HepG2 (cell line): ENCODE measurements around the gene ANP32B. TPM values are rescaled to one million over a fixed set of nuclear protein-coding genes. Genes with fewer than 3 reads are reported as not detected.

Source experiments
- CBX5 ChIP-seq: sonication (generic); formaldehyde crosslinking; IDR thresholded peaks from 2 replicates; pipeline ENCODE4 v1.4.0; 2020; ENCODE audit warnings: missing genetic modification reagents, borderline replicate concordance
- EEA1 ChIP-seq: sonication (generic); formaldehyde crosslinking; IDR thresholded peaks from 2 replicates; pipeline ENCODE4 v1.5.1; 2020; ENCODE audit warnings: mild to moderate bottlenecking, missing genetic modification reagents, borderline replicate concordance
- ELF1 ChIP-seq: sonication (generic); formaldehyde crosslinking; IDR thresholded peaks from 2 replicates; pipeline ENCODE4 v1.4.0; 2020; ENCODE audit warnings: missing genetic modification reagents
- HOXA3 ChIP-seq: sonication (generic); formaldehyde crosslinking; IDR thresholded peaks from 2 replicates; pipeline ENCODE4 v1.5.0; 2020; ENCODE audit warnings: missing genetic modification reagents
- PHF21A ChIP-seq: sonication (generic); formaldehyde crosslinking; IDR thresholded peaks from 2 replicates; pipeline ENCODE4 v1.5.0; 2020; ENCODE audit warnings: mild to moderate bottlenecking, missing genetic modification reagents
- REL ChIP-seq: sonication (generic); formaldehyde crosslinking; conservative IDR thresholded peaks from 2 replicates; pipeline ENCODE4 v1.8.0; 2022; ENCODE audit warnings: mild to moderate bottlenecking, missing genetic modification reagents, moderate library complexity
- ZBTB21 ChIP-seq: sonication (generic); formaldehyde crosslinking; IDR thresholded peaks from 2 replicates; pipeline ENCODE4 v1.4.0; 2020; ENCODE audit warnings: missing genetic modification reagents
- ZNF3 ChIP-seq: IDR thresholded peaks from 2 replicates; pipeline ENCODE4 v1.7.0; 2017; ENCODE audit warnings: inconsistent platforms
- ZNF337 ChIP-seq: sonication (generic); formaldehyde crosslinking; IDR thresholded peaks from 2 replicates; pipeline ENCODE4 v1.5.1; 2020; ENCODE audit warnings: missing genetic modification reagents, low read depth, mild to moderate bottlenecking, borderline replicate concordance
- ZNF501 ChIP-seq: sonication (generic); formaldehyde crosslinking; IDR thresholded peaks from 2 replicates; pipeline ENCODE4 v1.5.1; 2020; ENCODE audit warnings: mild to moderate bottlenecking, moderate library complexity, missing genetic modification reagents
- ZNF562 ChIP-seq: sonication (generic); formaldehyde crosslinking; IDR thresholded peaks from 2 replicates; pipeline ENCODE4 v1.8.0; 2022; ENCODE audit warnings: missing genetic modification reagents, borderline replicate concordance
- ZNF780A ChIP-seq: sonication (generic); formaldehyde crosslinking; IDR thresholded peaks from 2 replicates; pipeline ENCODE4 v1.8.0; 2022; ENCODE audit warnings: mild to moderate bottlenecking, missing genetic modification reagents, moderate library complexity
- polyA plus RNA-seq, 8 experiments: library from polyadenylated mRNA; depleted of rRNA in 3 of 8; stranded (reverse) in 7 of 8; unstranded in 1 of 8; fragments of >200 nt; fragmentation: Illumina TruSeq in 4 of 8; extraction: Trizol in 4 of 8; gene quantifications; 2 replicates each; pipeline versions ENCODE4 v1.2.1 to v1.2.3, GENCODE V29; 2011 to 2016; ENCODE audit warnings: low read depth in 4 of 8, missing spikeins in 1 of 8, mixed read lengths in 1 of 8; ENCODE audit not compliant: insufficient read depth in 1 of 8
- total RNA-seq, 5 experiments: library from RNA; depleted of rRNA; stranded (reverse); fragments of >200 nt; fragmentation: Illumina TruSeq; extraction: Trizol; gene quantifications; 2 replicates each; pipeline ENCODE4 v1.2.3, GENCODE V29; 2016; ENCODE audit warnings: low read depth in 1 of 5
- TF ChIP-seq, protein P1 (sequence below): IDR thresholded peaks from 2 replicates; pipeline ENCODE4 v1.6.1; 2016; ENCODE audit warnings: missing genetic modification reagents, missing compliant biosample characterization
- TF ChIP-seq, protein P2 (sequence below): sonication (generic); formaldehyde crosslinking; IDR thresholded peaks from 2 replicates; pipeline ENCODE4 v1.9.0; 2021; ENCODE audit warnings: missing genetic modification reagents, mild to moderate bottlenecking, borderline replicate concordance
- TF ChIP-seq, protein P3 (sequence below): sonication (generic); formaldehyde crosslinking; IDR thresholded peaks from 2 replicates; pipeline ENCODE4 v1.8.1; 2023; ENCODE audit warnings: missing genetic modification reagents, mild to moderate bottlenecking, borderline replicate concordance
- TF ChIP-seq, protein P4 (sequence below): sonication (generic); formaldehyde crosslinking; IDR thresholded peaks from 2 replicates; pipeline ENCODE4 v1.9.0; 2021; ENCODE audit warnings: mild to moderate bottlenecking, missing genetic modification reagents
- TF ChIP-seq, protein P5 (sequence below): sonication (generic); formaldehyde crosslinking; IDR thresholded peaks from 2 replicates; pipeline ENCODE4 v1.4.0; 2020; ENCODE audit warnings: mild to moderate bottlenecking, missing genetic modification reagents
- TF ChIP-seq, protein P6 (sequence below): sonication (generic); formaldehyde crosslinking; IDR thresholded peaks from 2 replicates; pipeline ENCODE4 v1.4.0; 2020; ENCODE audit warnings: missing genetic modification reagents

Gene ANP32B
- total and polyA plus RNA-seq, 2 of the 13 experiments (the other 11 are each of a cell fraction or from before 2014, with no cell fraction given): 22.1 to 37.5 TPM

DNA sequence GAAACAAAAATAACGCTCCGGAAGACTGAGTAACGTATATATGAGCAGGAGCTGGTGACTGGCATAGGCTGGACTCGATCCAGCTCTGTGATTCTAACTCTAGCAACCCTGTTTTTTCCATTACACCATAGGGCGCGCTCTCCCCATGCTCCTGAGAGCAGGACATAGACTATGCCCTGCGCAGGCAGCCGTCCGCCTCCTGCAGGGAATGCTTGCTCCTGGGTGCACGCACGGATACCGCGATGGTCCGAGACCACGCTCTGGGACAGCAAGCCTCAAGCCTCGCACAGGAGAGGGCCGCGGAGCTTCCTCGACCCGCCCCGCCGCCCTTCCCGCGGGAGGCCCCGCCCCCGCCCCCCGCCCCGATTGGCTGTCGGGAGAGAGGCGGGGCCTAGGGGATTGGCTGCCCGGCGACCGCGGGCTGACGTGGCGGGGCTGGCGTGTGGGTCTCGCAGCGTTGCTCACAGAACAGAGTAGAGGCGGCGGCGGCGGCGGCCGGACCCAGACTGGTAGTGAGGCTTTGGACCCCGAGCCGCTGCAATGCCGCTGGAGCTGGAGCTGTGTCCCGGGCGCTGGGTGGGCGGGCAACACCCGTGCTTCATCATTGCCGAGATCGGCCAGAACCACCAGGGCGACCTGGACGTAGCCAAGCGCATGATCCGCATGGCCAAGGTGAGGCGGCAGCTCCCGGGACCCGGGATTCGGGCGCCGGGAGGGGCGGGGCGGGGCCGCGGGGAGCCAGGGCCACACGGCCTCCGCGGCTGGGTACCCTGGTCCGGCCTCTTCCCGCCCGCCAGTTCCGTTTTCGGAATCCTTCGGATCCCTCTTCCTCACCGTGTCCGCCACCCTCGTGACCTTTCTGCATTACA is 73.4 kb downstream of the ANP32B start, which contains the start of gene NANS (continued):
- TF ChIP-seq ZNF501 (peak; percentile 70; the same call in 1 of the 2 replicates), HOXA3 (CRISPR knock-in tag) (peak; percentile 66), ELF1 (CRISPR knock-in tag) (no peak), REL (CRISPR knock-in tag) (no peak), ZNF562 (no peak), ZNF3 (CRISPR knock-in tag) (no peak), ZBTB21 (CRISPR knock-in tag) (peak; percentile 54; the same call in 1 of the 2 replicates), EEA1 (CRISPR knock-in tag) (0 out of 2 replicates have a peak, but pooled peaks have one; percentile 34), CBX5 (CRISPR knock-in tag) (no peak), ZNF337 (CRISPR knock-in tag) (no peak), ZNF780A (CRISPR knock-in tag) (0 out of 2 replicates have a peak, but pooled peaks have one; percentile 27), PHF21A (CRISPR knock-in tag) (peak; percentile 52; the same call in 1 of the 2 replicates)
- TF ChIP-seq, protein P1, sequence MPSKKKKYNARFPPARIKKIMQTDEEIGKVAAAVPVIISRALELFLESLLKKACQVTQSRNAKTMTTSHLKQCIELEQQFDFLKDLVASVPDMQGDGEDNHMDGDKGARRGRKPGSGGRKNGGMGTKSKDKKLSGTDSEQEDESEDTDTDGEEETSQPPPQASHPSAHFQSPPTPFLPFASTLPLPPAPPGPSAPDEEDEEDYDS (CRISPR knock-in tag): peak; percentile 59
- TF ChIP-seq, protein P2, sequence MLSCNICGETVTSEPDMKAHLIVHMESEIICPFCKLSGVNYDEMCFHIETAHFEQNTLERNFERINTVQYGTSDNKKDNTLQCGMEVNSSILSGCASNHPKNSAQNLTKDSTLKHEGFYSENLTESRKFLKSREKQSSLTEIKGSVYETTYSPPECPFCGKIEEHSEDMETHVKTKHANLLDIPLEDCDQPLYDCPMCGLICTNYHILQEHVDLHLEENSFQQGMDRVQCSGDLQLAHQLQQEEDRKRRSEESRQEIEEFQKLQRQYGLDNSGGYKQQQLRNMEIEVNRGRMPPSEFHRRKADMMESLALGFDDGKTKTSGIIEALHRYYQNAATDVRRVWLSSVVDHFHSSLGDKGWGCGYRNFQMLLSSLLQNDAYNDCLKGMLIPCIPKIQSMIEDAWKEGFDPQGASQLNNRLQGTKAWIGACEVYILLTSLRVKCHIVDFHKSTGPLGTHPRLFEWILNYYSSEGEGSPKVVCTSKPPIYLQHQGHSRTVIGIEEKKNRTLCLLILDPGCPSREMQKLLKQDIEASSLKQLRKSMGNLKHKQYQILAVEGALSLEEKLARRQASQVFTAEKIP (CRISPR knock-in tag): no peak
- TF ChIP-seq, protein P3, sequence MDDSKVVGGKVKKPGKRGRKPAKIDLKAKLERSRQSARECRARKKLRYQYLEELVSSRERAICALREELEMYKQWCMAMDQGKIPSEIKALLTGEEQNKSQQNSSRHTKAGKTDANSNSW (CRISPR knock-in tag): no peak
- TF ChIP-seq, protein P4, sequence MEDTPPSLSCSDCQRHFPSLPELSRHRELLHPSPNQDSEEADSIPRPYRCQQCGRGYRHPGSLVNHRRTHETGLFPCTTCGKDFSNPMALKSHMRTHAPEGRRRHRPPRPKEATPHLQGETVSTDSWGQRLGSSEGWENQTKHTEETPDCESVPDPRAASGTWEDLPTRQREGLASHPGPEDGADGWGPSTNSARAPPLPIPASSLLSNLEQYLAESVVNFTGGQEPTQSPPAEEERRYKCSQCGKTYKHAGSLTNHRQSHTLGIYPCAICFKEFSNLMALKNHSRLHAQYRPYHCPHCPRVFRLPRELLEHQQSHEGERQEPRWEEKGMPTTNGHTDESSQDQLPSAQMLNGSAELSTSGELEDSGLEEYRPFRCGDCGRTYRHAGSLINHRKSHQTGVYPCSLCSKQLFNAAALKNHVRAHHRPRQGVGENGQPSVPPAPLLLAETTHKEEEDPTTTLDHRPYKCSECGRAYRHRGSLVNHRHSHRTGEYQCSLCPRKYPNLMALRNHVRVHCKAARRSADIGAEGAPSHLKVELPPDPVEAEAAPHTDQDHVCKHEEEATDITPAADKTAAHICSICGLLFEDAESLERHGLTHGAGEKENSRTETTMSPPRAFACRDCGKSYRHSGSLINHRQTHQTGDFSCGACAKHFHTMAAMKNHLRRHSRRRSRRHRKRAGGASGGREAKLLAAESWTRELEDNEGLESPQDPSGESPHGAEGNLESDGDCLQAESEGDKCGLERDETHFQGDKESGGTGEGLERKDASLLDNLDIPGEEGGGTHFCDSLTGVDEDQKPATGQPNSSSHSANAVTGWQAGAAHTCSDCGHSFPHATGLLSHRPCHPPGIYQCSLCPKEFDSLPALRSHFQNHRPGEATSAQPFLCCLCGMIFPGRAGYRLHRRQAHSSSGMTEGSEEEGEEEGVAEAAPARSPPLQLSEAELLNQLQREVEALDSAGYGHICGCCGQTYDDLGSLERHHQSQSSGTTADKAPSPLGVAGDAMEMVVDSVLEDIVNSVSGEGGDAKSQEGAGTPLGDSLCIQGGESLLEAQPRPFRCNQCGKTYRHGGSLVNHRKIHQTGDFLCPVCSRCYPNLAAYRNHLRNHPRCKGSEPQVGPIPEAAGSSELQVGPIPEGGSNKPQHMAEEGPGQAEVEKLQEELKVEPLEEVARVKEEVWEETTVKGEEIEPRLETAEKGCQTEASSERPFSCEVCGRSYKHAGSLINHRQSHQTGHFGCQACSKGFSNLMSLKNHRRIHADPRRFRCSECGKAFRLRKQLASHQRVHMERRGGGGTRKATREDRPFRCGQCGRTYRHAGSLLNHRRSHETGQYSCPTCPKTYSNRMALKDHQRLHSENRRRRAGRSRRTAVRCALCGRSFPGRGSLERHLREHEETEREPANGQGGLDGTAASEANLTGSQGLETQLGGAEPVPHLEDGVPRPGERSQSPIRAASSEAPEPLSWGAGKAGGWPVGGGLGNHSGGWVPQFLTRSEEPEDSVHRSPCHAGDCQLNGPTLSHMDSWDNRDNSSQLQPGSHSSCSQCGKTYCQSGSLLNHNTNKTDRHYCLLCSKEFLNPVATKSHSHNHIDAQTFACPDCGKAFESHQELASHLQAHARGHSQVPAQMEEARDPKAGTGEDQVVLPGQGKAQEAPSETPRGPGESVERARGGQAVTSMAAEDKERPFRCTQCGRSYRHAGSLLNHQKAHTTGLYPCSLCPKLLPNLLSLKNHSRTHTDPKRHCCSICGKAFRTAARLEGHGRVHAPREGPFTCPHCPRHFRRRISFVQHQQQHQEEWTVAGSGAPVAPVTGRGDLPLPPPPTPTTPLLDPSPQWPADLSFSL: no peak
- TF ChIP-seq, protein P5, sequence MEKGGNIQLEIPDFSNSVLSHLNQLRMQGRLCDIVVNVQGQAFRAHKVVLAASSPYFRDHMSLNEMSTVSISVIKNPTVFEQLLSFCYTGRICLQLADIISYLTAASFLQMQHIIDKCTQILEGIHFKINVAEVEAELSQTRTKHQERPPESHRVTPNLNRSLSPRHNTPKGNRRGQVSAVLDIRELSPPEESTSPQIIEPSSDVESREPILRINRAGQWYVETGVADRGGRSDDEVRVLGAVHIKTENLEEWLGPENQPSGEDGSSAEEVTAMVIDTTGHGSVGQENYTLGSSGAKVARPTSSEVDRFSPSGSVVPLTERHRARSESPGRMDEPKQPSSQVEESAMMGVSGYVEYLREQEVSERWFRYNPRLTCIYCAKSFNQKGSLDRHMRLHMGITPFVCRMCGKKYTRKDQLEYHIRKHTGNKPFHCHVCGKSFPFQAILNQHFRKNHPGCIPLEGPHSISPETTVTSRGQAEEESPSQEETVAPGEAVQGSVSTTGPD: 0 out of 2 replicates have a peak, but pooled peaks have one; percentile 49
- TF ChIP-seq, protein P6, sequence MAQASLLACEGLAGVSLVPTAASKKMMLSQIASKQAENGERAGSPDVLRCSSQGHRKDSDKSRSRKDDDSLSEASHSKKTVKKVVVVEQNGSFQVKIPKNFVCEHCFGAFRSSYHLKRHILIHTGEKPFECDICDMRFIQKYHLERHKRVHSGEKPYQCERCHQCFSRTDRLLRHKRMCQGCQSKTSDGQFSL: no peak
